ENCODE measurements around the gene SLC39A6. TPM values are rescaled to one million over a fixed set of nuclear protein-coding genes. Genes with fewer than 3 reads are reported as not detected.

Gene SLC39A6
- polyA plus RNA-seq, 2 of the 4 experiments (the other 2 are of a cell fraction) = 49.1 to 68.0 TPM

DNA sequence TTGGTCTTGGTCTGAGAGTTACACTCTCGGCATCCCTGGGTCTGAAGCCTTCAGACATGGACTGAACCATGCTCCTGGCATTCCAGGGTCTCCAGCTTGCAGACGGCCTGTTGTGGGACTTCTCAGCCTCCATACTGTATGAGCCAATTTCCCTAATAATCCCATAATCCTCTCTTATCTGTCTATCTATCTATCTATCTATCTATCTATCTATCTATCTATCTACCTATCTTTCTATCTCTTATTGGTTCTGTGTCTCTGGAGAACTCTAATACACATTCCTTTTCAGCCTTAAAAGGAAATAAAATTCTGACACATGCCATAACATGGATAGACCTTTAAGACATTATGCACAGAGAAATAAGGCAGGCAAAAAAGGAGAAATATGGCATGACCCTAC, 24.4 kb downstream of the SLC39A6 start:
- ChIA-PET CTCF (no interaction called here), POLR2A (no interaction called here)
- no peak for TF ChIP-seq CHD4 (IDR thresholded peaks at IDR 0.05; ENCODE audit: borderline replicate concordance)
- no peak for TF ChIP-seq TP53 (CRISPR knock-in tag; IDR thresholded peaks at IDR 0.05)
- TF ChIP-seq FOXS1 (CRISPR knock-in tag; IDR thresholded peaks at IDR 0.05) = no peak
- TF ChIP-seq HEYL (CRISPR knock-in tag; IDR thresholded peaks at IDR 0.05) = no peak
- TF ChIP-seq EHF (CRISPR knock-in tag; IDR thresholded peaks at IDR 0.05) = no peak
- TF ChIP-seq, protein P1, sequence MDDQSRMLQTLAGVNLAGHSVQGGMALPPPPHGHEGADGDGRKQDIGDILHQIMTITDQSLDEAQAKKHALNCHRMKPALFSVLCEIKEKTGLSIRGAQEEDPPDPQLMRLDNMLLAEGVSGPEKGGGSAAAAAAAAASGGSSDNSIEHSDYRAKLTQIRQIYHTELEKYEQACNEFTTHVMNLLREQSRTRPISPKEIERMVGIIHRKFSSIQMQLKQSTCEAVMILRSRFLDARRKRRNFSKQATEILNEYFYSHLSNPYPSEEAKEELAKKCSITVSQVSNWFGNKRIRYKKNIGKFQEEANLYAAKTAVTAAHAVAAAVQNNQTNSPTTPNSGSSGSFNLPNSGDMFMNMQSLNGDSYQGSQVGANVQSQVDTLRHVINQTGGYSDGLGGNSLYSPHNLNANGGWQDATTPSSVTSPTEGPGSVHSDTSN (IDR thresholded peaks at IDR 0.05) = no peak
- TF ChIP-seq ZC3H11A (IDR thresholded peaks at IDR 0.05) = no peak
- TF ChIP-seq ZNF302 (CRISPR knock-in tag; IDR thresholded peaks at IDR 0.05) = no peak
- TF ChIP-seq CEBPB (IDR thresholded peaks at IDR 0.05) = no peak
- no peak for TF ChIP-seq RCOR1 (IDR thresholded peaks at IDR 0.05; ENCODE audit: low read depth, low read length)
- TF ChIP-seq, protein P2, sequence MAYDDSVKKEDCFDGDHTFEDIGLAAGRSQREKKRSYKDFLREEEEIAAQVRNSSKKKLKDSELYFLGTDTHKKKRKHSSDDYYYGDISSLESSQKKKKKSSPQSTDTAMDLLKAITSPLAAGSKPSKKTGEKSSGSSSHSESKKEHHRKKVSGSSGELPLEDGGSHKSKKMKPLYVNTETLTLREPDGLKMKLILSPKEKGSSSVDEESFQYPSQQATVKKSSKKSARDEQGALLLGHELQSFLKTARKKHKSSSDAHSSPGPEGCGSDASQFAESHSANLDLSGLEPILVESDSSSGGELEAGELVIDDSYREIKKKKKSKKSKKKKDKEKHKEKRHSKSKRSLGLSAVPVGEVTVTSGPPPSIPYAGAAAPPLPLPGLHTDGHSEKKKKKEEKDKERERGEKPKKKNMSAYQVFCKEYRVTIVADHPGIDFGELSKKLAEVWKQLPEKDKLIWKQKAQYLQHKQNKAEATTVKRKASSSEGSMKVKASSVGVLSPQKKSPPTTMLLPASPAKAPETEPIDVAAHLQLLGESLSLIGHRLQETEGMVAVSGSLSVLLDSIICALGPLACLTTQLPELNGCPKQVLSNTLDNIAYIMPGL (CRISPR knock-in tag; IDR thresholded peaks at IDR 0.05; ENCODE audit: borderline replicate concordance) = no peak
- no peak for TF ChIP-seq BHLHE40 (IDR thresholded peaks at IDR 0.05; ENCODE audit: low read depth, low read length)
- no peak for TF ChIP-seq PHF8 (IDR thresholded peaks at IDR 0.05; ENCODE audit: borderline replicate concordance, low read depth)
- no peak for TF ChIP-seq MAZ (IDR thresholded peaks at IDR 0.05; ENCODE audit: borderline replicate concordance, low read depth, low read length)
- TF ChIP-seq EP300 (IDR thresholded peaks at IDR 0.05) = no peak
- no peak for TF ChIP-seq FOSL2 (IDR thresholded peaks at IDR 0.05)
- no peak for TF ChIP-seq FOSL2 (CRISPR knock-in tag; IDR thresholded peaks at IDR 0.05)
- no peak for TF ChIP-seq JUN (IDR thresholded peaks at IDR 0.05)
- Histone ChIP-seq H3K4me2 (no peak overlapping the region), H3K27ac (no peak overlapping the region), H3K9me3 (no peaks in the 10 kb centered on the region; the same call in 2 of the 3 replicates), H3K4me1 (no peaks in the 10 kb centered on the region), H3K4me3 (no peak overlapping the region)
- FAIRE-seq (no peak), DNase-seq (ENCODE audit: low read depth in 1 of 2, low spot score in 1 of 2) (no peak), ATAC-seq (no peak)
- 63% methylated on average over 2 of the region's 2 CpGs for WGBS (ENCODE audit: missing lambda C conversion rate)

DNA sequence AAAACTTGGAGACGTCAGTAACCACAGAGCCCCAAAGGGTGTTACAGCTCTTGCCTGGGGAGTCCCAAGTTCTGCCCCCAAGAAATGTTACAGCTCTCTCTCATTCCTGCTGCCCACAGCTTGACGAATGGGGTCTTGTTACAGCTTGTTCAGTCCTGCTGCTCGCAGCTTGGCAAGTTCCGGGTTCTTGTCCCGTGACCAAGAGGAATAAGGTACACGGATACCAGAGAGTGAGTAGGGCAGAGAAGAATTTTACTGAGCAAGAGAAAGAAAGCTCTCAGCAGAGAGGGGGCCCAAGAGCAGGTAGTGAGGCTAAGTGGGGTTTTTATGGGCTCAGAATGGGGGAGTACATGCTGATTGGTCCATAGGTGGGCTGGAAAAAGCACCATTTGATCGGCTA, 27.2 kb downstream of the SLC39A6 start:
- Histone ChIP-seq H3K27ac (no peak overlapping the region), H3K4me3 (no peak overlapping the region), H3K9me3 (no peaks in the 10 kb centered on the region; the same call in 2 of the 3 replicates), H3K4me2 (no peak overlapping the region), H3K4me1 (no peaks in the 10 kb centered on the region)
- WGBS (ENCODE audit: missing lambda C conversion rate) = 72% methylated on average over 6 of the region's 7 CpGs
- ChIA-PET CTCF (interaction anchor here (1.2 to 1.5 kb wide), 3 partner anchors 62 to 655 kb away, joined by 3 to 4 read pairs (median 4); no protein-coding TSS in a partner anchor), POLR2A (no interaction called here)
- no peak for DNase-seq (ENCODE audit: low read depth in 1 of 2, low spot score in 1 of 2)
- TF ChIP-seq, protein P3, sequence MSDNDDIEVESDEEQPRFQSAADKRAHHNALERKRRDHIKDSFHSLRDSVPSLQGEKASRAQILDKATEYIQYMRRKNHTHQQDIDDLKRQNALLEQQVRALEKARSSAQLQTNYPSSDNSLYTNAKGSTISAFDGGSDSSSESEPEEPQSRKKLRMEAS (IDR thresholded peaks at IDR 0.05) = no peak
- no peak for TF ChIP-seq NPAS2 (CRISPR knock-in tag; IDR thresholded peaks at IDR 0.05; ENCODE audit: borderline replicate concordance)
- no peak for TF ChIP-seq HDAC2 (IDR thresholded peaks at IDR 0.05)
- TF ChIP-seq HOXA7 (CRISPR knock-in tag; IDR thresholded peaks at IDR 0.05) = no peak
- no peak for FAIRE-seq
- no peak for ATAC-seq

DNA sequence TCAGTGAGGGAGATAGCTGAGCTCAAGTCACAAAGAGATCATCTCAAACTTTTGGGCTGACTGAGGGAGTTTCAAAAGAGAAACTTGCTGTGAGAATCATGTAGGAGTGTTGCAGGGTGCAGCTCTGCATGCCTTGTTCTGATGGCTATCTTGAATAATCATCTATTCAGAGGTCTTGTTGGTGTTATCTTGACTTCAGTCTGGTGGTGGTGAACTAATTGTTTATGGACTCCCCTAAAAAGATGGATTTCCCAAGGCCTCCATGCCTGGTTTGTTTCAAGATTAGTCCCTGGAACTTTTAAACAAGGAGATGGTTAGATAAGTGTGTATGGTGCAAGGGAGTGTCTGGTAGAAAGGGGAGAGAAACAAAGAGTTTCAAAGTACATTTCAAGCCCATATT, 29.8 kb downstream of the SLC39A6 start:
- no peak overlapping the region for H3K4me2 ChIP-seq
- H3K27ac ChIP-seq = no peak overlapping the region
- no peaks in the 10 kb centered on the region; the same call in 2 of the 3 replicates for H3K9me3 ChIP-seq
- no peaks in the 10 kb centered on the region for H3K4me1 ChIP-seq
- ATAC-seq (no peak), FAIRE-seq (no peak), DNase-seq (ENCODE audit: low read depth in 1 of 2, low spot score in 1 of 2) (no peak)
- ChIA-PET POLR2A (no interaction called here), CTCF (interaction anchor here (2.0 kb wide), 1 partner anchor 185 kb away, joined by 10 read pairs; no protein-coding TSS in a partner anchor)
- H3K4me3 ChIP-seq = no peak overlapping the region
- TF ChIP-seq RCOR1 (IDR thresholded peaks at IDR 0.05; ENCODE audit: low read depth, low read length) = no peak
- no peak for TF ChIP-seq PHF8 (IDR thresholded peaks at IDR 0.05; ENCODE audit: borderline replicate concordance, low read depth)
- TF ChIP-seq EP300 (IDR thresholded peaks at IDR 0.05) = no peak
- TF ChIP-seq EHMT2 (IDR thresholded peaks at IDR 0.05; ENCODE audit: low read depth) = no peak
- no peak for TF ChIP-seq RFX5 (IDR thresholded peaks at IDR 0.05)
- no peak for TF ChIP-seq RNF2 (IDR thresholded peaks at IDR 0.05; ENCODE audit: borderline replicate concordance, low read depth)
- no peak for TF ChIP-seq KDM5A (IDR thresholded peaks at IDR 0.05)
- no peak for TF ChIP-seq CHD2 (IDR thresholded peaks at IDR 0.05; ENCODE audit: low read length, partially characterized antibody)
- no peak for TF ChIP-seq SMC3 (IDR thresholded peaks at IDR 0.05)
- no peak for TF ChIP-seq KDM1A (IDR thresholded peaks at IDR 0.05; ENCODE audit: low read depth)

Data from A549 (cell line).